Activated CD8-positive, alpha-beta memory T cell treated with anti-CD3 and anti-CD28 coated beads, Interleukin-2, amount 50 U/mL, for 24 hours (primary cell): Measurements from ENCODE around the gene NEO1.

Source experiments
- DNase-seq: peaks from one replicate; pipeline ENCODE4 v3.0.0-alpha.2; 2020; ENCODE audit errors: extremely low read depth

The NEO1 gene

GRCh38 chr15:73329501-73330200 is 277.4 kb downstream of the NEO1 start:
- DNase-seq: no peak

- no peak for DNase-seq
Measured at GRCh38 chr15:73330206-73331051, 278.2 kb downstream of the NEO1 start.

- no peak for DNase-seq
Measured at GRCh38 chr15:73331501-73331900, 279.2 kb downstream of the NEO1 start.

- DNase-seq: no peak
Measured at GRCh38 chr15:73331991-73332925, 280.0 kb downstream of the NEO1 start.

- no peak for DNase-seq
Measured at GRCh38 chr15:73333001-73333400, 280.7 kb downstream of the NEO1 start.

GRCh38 chr15:73334086-73334485 is 281.8 kb downstream of the NEO1 start:
- no peak for DNase-seq

- DNase-seq: no peak
Measured at GRCh38 chr15:73335026-73335425, 282.8 kb downstream of the NEO1 start.

GRCh38 chr15:73335471-73335870 is 283.2 kb downstream of the NEO1 start:
- DNase-seq: no peak

GRCh38 chr15:73336756-73337155 is 284.5 kb downstream of the NEO1 start:
- DNase-seq: no peak

- DNase-seq: no peak
Measured at GRCh38 chr15:73337187-73337586, 284.9 kb downstream of the NEO1 start.

GRCh38 chr15:73338058-73338457 is 285.8 kb downstream of the NEO1 start:
- DNase-seq: no peak

- no peak for DNase-seq
Measured at GRCh38 chr15:73338606-73339374, 286.5 kb downstream of the NEO1 start.

GRCh38 chr15:73340502-73341192 is 288.4 kb downstream of the NEO1 start:
- DNase-seq: no peak

- DNase-seq: no peak
Measured at GRCh38 chr15:73341886-73342600, 289.8 kb downstream of the NEO1 start.

- DNase-seq: no peak
Measured at GRCh38 chr15:73344056-73344455, 291.8 kb downstream of the NEO1 start.

- DNase-seq: no peak
Measured at GRCh38 chr15:73345658-73346057, 293.4 kb downstream of the NEO1 start.

- no peak for DNase-seq
Measured at GRCh38 chr15:73346735-73347312, 294.6 kb downstream of the NEO1 start.

GRCh38 chr15:73349191-73349590 is 296.9 kb downstream of the NEO1 start:
- DNase-seq: no peak

GRCh38 chr15:73352082-73352481 is 299.8 kb downstream of the NEO1 start:
- no peak for DNase-seq

GRCh38 chr15:73353734-73354133 is 301.5 kb downstream of the NEO1 start:
- DNase-seq: no peak
